NCI-H1092 treated with DMSO at 0.1 percent for 48 hours (cell line): Measurements from ENCODE around the gene ASIC4.

Experiments used
- DNase-seq: peaks from one replicate; lab custom pipeline; 2025; lab: John Stamatoyannopoulos, UW

The ASIC4 gene

DNA sequence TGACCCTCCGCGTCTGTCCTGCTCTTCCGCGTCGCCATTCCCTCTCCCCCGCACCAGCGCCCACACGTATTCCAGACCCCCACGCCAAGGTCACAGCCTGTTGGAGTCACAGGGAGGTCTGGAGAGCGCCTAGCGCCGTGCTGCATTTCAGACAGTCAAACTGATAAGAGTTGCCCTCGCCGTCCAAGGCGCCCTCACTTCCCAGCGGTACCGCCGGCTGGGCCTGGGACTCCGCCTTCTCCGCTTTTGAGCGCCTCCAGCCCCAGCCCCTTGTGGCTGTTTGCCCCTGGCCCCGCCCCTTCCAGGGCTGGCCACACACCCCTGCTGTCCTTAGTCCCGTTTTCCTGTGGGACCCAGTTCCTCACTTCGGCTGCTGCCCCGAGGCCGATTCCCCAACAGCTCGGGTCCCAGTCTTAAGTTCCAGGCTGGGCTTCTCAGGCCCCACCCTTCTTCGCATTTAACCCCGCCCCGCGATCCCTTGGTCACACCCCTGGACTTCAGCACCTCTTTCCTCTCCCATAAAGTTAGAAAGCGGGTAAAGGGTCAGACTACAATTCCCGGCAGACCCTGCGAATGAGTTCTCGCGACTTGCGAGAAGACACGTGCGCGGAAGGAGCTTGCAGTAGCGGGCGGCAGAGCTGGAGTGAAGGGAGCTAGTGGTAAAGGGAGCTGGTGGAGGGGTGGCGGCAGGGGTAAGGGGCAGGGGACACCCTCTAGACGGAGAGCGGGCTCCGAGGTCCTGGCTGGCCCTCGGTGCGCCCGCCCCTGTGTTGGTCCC, 15.8 kb upstream of the ASIC4 start, which contains the start of gene GMPPA:
Gene GMPPA, plus strand, starts transcription at position 612 of the 778 bp plus-strand sequence. CDS start 1,085 bp downstream, outside the sequence.
- peak; percentile 93 for DNase-seq

GRCh38 chr2:219499058-219499307, 15.3 kb upstream of the ASIC4 start:
- DNase-seq = no peak

DNA sequence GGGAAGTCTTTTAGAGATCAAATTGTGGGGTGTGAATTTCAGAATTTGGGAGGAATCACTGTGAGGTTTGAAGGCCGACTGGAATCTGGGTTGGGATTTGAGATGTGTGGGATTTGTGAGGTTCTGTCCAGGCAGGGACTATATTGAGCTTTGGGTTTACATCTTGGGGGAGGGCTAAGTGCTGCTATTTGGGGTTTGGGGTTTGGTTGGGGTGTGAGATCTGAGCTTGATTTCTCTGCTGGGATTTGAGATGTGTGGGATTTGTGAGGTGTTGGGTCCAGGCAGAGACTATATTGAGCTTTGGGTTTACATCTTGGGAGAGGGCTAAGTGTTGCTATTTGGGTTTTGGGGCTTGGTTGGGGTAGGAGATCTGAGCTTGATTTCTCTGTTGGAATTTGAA, 14.7 kb upstream of the ASIC4 start:
- DNase-seq = no peak

- no peak for DNase-seq
Observed at GRCh38 chr2:219500135-219500534, 14.1 kb upstream of the ASIC4 start.

- no peak for DNase-seq
Observed at GRCh38 chr2:219501849-219502248, 12.4 kb upstream of the ASIC4 start.

DNA sequence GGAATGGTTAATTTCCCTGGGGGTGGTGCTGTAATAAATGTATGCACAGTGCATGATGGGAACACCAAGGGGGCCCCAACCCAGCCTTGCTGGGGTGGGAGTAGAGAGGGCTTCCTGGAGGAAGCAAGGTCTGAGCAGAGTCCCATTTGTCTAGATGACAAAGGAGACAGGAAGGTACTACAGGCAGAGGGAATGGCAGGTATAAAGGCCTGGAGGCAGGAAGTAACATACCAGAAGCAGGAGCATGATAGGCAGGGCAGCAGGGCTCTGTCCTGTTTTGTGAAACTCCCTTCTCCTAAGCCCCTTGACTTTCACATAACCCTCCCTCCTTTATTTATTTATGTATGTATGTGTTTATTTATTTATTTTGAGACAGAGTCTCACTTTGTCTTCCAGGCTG, 11.7 kb upstream of the ASIC4 start:
- no peak for DNase-seq

- DNase-seq = no peak
Observed at GRCh38 chr2:219505585-219505984, 8.7 kb upstream of the ASIC4 start.

DNA sequence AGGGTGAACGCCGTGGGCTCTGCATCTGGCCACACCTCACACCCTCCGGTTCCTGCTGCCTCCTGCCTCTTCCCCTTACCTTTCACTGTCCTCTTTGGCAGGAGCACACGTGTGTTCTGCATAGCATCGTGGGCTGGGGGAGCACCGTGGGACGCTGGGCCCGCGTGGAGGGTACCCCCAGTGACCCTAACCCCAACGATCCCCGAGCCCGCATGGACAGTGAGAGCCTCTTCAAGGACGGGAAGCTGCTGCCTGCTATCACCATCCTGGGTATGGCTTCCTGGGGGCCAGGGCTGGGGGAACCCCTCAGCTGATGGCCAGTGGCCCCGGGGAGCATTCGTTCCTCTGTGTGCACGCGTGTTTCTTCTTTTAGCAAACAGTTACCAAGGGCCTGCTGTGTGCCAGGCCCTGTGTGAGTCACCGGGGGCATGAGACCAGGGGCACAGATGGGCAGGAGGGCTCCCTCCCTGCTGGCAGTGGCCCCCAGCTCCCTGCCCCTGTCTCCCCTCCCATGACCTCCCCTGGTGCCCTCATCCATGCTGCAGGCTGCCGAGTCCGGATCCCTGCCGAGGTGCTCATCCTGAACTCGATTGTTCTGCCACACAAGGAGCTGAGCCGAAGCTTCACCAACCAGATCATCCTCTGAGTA, 8.0 kb upstream of the ASIC4 start:
- no peak for DNase-seq

DNA sequence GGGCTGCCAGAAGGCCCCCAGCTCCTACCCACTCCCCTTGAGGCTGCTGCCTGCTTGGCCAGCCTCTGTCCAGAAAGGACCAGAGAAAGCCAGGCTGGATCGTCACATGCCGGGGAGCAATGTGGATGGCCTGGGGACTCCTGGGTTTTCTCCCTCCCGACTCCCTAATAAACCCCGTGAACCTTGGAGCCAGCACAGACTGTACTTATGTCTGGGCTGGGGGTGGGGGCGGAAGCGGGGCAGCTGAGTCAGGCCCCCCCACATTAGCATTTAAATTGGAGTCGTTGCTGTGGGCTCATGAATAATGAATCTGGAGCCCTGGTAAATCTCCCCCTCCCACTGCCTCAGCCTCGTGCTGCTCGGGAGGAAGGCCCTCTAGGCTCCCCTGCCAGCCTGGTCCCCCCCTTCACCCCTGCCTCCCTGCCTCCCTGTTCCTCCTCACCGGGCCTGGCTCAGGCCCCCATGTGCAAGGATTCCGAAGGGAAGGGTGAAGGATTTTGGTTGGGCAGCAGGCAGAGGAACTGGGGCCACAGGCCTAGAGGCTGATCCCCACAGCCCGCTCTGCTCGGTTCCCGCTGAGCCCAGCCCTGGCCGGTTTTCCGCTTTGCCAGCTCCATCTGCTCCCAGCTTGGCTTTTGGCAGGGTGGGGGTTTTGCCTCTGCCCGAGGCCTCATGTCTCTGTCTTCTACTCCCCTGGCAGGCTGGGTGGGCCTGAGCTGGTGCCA, 7.3 kb upstream of the ASIC4 start:
- peak; percentile 46 for DNase-seq

DNA sequence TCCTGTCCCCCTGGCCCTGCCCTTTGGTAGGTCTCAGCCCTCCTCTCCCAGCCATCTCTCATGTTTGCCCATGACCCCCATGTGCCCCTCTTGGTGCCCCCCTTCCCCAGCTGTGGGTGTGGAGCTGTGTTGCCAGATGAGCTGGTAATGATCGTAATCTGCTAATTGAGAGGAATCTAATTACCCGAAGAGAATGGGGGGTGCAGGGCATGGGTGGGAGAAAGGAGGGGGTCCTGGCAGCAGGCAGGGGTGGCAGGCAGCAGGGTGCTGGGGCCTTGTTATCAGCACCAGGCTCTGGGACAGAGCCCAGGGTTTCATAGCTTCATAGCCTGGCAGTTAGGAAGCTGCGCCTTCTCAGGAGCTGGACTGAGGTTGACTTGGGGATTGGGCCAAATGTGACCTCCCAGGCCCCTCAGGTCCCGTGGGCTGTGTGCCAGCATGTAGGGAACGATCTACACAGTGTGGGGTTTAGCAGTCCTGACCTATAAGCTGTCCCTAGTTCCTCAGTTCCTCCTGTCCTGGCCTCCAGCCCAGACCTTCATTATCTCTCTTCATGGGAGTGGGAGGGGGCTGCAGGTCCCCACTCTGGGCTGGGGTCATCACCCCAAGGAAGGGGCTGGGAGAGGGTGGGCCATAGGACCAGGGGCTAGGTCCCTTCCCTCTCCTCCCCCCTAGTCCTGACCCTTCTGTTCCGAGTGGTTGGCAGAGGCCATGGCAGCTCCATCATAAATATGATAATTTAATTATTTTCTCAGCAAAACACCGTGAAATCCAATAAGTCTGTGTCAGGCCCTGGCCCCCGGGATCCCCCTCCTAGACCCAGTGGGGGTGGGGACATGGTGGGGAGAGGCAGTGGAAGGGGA, 6.5 kb upstream of the ASIC4 start:
- peak; percentile 46 for DNase-seq

GRCh38 chr2:219508444-219508734, 5.9 kb upstream of the ASIC4 start:
- no peak for DNase-seq

DNA sequence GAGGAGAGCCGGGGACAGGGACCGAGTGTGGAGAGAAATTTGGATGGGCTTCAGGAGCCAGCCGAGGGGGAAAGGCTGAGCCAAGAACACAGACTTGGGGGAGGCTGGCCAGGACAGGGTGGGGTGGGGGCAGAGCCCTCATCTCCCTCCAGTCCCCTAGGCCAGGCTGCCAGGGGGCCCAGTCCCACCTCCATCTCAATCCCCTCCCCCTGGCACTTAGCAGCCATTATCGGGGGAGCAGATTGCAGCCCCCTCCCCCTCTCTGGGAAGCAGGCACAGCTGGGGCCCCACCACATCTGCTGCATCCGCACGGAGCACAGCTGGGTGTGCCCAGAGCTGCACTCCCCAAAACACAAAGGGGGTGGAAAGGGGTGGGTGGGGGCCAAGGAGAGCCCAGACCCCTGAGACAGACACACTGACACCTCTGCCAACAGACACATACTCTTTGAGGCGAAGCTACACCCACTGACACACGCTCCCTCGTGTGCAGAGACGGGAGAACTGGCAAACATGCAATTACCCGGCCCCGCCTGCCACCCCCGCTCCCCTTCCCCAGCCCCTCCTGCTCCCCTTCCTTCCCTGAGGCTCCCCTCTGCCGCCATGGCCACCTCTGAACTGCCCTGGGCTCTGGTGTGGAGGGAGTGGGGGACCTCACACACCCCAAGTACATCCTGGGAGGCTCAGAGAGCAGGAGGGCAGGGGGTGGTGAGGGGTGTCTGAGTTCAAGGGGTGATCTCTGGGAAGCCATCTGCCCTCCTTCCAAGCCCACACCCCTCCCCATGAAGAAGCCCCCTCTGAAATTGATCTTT, 5.1 kb upstream of the ASIC4 start:
- DNase-seq = peak; percentile 29

- peak; percentile 64 for DNase-seq
Observed at GRCh38 chr2:219509780-219510511, 4.3 kb upstream of the ASIC4 start.

GRCh38 chr2:219510512-219511135, 3.7 kb upstream of the ASIC4 start:
- DNase-seq = no peak

GRCh38 chr2:219511547-219512325, 2.5 kb upstream of the ASIC4 start:
- DNase-seq = peak; percentile 64

- DNase-seq = peak; percentile 48
Observed at GRCh38 chr2:219512524-219513216, 1.6 kb upstream of the ASIC4 start.

DNA sequence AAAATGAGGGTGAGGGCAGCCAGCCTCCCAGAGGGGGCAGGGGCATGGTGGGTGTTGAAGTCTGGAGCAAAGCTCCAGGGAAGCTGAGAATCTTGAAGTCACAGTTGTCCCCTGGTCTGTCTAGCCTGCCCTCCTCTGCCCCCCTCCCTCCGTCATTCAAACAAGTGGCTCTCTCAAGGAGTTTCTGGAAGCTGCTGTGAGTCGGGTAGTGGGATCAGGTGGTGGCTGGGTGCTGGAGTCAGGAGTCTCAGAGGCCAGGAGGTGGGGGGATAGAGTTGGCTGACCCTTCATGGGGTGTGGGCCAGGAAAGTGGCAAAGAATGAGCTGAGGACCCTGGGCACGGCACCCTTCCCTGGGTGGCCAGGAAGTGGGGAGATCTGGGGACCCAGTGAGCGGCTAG, 495 bp upstream of the ASIC4 start:
- DNase-seq = no peak

DNA sequence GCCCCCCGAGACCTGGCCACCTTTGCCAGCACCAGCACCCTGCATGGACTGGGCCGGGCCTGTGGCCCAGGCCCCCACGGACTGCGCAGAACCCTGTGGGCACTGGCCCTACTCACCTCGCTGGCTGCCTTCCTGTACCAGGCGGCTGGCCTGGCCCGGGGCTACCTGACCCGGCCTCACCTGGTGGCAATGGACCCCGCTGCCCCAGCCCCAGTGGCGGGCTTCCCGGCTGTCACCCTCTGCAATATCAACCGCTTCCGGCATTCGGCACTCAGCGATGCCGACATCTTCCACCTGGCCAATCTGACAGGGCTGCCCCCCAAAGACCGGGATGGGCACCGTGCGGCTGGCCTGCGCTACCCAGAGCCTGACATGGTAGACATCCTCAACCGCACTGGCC, 554 bp downstream of the ASIC4 start:
- no peak for DNase-seq
